Fibroblast of mammary gland (primary cell): ENCODE data around the gene CSTPP1.

Experiments used
- DNase-seq: peaks from one replicate; pipeline ENCODE4 v3.0.0-alpha.2; 2010; ENCODE audit warnings: low read depth
- H3K4me3 ChIP-seq: 2 replicates; pipeline ENCODE4 v1.5.1; 2011; ENCODE audit warnings: low read depth, mild to moderate bottlenecking, low read length, moderate library complexity; ENCODE audit not compliant: control insufficient read depth
- TF ChIP-seq, protein P1 (sequence below): conservative IDR thresholded peaks from 2 replicates; pipeline ENCODE4 v1.5.1; 2011; ENCODE audit warnings: low read depth, low read length, inconsistent platforms; ENCODE audit not compliant: control insufficient read depth, insufficient read depth

Gene CSTPP1

GRCh38 chr11:46977038-46977813 lies 40.7 kb downstream of the CSTPP1 start:
- no peak for DNase-seq
- no peak overlapping the region for H3K4me3 ChIP-seq
- TF ChIP-seq, protein P1, sequence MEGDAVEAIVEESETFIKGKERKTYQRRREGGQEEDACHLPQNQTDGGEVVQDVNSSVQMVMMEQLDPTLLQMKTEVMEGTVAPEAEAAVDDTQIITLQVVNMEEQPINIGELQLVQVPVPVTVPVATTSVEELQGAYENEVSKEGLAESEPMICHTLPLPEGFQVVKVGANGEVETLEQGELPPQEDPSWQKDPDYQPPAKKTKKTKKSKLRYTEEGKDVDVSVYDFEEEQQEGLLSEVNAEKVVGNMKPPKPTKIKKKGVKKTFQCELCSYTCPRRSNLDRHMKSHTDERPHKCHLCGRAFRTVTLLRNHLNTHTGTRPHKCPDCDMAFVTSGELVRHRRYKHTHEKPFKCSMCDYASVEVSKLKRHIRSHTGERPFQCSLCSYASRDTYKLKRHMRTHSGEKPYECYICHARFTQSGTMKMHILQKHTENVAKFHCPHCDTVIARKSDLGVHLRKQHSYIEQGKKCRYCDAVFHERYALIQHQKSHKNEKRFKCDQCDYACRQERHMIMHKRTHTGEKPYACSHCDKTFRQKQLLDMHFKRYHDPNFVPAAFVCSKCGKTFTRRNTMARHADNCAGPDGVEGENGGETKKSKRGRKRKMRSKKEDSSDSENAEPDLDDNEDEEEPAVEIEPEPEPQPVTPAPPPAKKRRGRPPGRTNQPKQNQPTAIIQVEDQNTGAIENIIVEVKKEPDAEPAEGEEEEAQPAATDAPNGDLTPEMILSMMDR = no peak

- DNase-seq = no peak
- TF ChIP-seq, protein P1 = no peak
- H3K4me3 ChIP-seq = no peak overlapping the region
Measured at GRCh38 chr11:46978005-46978491, 41.5 kb downstream of the CSTPP1 start.

GRCh38 chr11:46979358-46979757 lies 42.8 kb downstream of the CSTPP1 start:
- TF ChIP-seq, protein P1 = no peak
- no peak overlapping the region for H3K4me3 ChIP-seq
- DNase-seq = no peak

GRCh38 chr11:46981436-46981835 lies 44.9 kb downstream of the CSTPP1 start:
- H3K4me3 ChIP-seq = no peak overlapping the region
- TF ChIP-seq, protein P1 = no peak
- no peak for DNase-seq

- H3K4me3 ChIP-seq = no peak overlapping the region
- TF ChIP-seq, protein P1 = no peak
- no peak for DNase-seq
Measured at GRCh38 chr11:46982797-46983452, 46.4 kb downstream of the CSTPP1 start.

- TF ChIP-seq, protein P1 = no peak
- H3K4me3 ChIP-seq = no peak overlapping the region
- no peak for DNase-seq
Measured at GRCh38 chr11:46983598-46983997, 47.0 kb downstream of the CSTPP1 start.

DNA sequence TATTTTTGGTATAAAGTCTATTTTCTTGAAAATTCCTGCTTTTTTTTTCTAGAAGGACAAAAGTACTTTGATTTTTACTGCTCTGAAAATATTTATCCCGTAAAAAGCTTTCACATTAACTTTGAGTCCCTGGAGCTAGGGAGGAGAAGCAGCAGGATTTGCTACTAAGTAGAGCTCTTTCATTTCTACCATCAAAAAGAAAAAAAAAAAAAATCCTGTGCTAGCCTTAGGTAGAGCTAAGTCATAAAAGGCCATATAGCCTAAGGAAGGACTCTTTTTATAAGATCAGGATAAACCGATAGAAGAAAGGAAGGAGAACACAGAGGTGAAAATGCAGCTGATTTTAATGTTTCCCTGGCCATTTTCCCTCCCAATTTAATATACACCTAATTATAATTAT lies 48.0 kb downstream of the CSTPP1 start:
- no peak for DNase-seq
- TF ChIP-seq, protein P1 = no peak

More for the DNA sequence above, 48.0 kb downstream of the CSTPP1 start:
- H3K4me3 ChIP-seq = no peak overlapping the region
